CD4-positive, alpha-beta T cell treated with Interleukin-15 for 1 hour (primary cell): ENCODE measurements around the gene MPP1.

Experiments
- DNase-seq: peaks from one replicate; pipeline ENCODE4 v3.0.0-alpha.2; 2020

Gene MPP1

DNA sequence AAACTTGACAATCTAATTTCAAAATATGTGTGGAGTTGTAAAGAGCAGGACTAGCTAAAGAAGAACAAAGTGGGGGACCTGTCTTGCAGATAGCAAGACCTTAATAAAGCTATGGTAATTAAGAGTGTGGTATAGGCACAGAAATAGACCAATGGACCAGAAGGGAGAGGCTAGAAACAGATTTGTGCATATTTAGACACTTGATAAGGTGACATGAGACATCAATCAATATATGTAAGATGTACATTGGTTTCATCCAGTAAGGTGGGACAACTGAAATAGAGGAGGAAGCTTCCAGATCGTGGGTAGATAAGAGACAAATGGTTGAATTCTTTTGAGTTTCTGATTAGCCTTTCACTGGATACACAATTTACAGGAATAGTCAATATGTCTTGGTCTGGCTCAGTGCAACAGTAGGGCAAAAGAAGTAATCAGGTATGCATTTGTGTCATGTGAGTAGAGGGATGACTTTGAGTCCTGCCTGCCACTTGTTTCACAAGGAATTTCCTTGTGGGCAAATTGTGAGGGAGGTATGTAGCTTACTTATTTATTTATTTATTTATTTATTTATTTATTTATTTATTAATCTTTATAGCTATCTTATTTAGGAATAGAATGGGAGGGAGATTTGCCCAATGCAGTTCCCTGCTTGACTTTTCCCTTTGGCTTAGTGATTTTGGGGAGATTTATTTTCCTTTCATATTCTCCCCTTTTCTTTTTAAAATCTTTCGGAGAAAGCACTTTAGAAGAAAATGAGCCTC is 7.2 kb upstream of the MPP1 start:
- no peak for DNase-seq

DNA sequence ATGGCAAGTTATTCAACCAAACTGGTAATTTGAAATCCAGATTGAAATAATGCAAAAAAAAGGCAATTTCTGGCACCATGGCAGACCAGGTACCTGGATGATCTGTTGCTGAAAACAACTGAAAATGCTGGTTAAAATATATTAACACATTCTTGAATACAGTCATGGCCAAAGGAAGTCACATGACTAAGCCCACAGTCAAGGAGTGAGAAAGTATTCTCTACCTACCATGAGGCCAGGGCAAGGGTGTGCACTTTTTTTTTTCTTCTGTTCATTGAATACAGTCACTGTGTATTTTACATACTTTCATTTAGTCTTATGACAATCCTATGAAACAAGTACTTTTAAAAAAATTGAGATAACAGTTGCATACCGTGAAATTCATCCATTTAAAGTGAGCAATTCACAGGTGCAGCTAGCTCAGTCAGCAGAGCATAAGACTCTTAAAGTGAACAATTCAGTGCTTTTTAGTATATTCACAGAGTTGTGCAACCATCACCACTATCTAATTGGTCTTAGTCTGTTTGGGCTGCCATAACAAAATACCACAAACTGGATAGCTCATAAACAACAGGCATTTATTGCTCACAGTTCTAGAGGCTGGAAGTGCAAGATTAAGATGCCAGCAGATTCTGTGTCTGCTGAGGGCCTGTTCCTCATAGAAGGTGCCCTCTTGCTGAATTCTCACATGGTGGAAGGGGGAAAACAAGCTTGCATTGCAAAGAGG is 4.8 kb upstream of the MPP1 start:
- no peak for DNase-seq

- no peak for DNase-seq
Observed at GRCh38 chrX:154806837-154807501, 1.7 kb upstream of the MPP1 start.

GRCh38 chrX:154805696-154806091 is 409 bp upstream of the MPP1 start:
- DNase-seq: no peak

- no peak for DNase-seq
Observed at GRCh38 chrX:154804261-154804956, 876 bp downstream of the MPP1 start.

GRCh38 chrX:154802947-154803346 is 2.3 kb downstream of the MPP1 start:
- DNase-seq: no peak

DNA sequence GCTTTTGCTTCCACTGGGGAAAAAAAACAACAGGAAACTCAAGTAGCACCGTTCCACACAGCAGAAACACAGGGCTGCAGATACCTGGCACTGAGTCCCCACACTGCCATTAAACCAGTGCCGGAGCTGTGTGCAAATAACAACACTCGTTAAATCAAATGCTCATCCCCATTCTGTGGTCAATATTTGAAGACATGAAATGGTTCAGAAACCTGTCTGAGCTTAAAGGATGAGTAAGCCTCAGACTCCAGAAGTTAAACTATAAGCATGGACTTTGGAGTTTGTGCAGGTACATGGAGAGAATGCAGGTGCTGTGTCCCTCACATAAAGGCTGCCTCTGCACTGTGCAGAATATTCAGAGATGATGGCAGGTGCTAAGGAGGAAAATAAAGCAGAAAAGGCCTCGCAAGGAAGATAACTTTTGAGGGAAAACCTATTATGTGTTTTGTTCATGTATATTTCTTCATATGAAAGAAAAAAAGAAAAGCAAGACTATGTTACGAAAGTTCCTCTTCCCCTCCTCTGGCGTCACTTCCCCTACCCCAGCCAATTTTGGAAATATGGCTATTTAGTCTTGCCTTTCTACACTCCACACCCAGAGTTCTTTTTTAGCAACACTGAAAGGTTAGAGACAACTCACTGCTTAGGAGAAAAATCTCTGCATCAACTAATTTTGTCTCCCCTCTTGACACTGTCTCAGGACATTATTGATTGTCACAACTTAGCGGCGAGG is 4.6 kb downstream of the MPP1 start:
- no peak for DNase-seq

DNA sequence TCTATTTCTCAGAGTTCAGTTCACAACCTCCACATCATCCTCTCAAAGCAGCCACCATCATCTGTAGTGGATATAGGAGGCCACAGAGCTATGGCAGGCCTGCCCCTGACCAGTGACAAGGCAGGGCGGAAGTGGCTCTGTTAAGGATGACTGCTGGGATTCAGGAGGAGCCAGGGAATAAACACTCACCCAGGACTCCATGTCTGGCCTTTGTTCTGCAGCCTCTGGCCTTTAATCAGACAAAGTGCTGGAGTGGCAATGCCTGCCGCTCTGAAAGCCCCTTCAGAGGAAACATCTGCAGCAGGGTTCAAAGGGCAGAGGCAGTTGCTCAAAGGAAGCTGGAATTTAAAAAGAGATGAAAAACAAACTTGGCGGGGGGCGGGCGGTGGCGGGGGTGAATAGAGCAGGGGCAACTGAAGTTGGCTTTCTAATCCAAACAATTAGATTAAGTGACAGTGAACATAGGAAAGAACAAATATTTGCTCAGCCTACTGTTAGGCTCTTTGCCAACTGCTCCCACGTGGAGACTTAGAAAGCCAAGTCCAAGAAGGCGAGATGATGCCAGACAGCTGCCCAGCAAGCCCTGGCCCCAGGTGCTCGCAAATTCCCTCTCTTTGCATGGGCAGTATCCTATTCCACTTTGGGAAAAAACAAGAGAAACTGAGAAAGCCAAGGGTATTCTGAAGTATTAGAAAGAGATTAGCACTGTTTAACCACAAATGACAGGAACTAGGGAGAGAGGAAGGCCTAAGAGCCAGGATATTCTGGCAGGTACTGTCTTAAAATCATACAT is 5.5 kb downstream of the MPP1 start:
- no peak for DNase-seq

DNA sequence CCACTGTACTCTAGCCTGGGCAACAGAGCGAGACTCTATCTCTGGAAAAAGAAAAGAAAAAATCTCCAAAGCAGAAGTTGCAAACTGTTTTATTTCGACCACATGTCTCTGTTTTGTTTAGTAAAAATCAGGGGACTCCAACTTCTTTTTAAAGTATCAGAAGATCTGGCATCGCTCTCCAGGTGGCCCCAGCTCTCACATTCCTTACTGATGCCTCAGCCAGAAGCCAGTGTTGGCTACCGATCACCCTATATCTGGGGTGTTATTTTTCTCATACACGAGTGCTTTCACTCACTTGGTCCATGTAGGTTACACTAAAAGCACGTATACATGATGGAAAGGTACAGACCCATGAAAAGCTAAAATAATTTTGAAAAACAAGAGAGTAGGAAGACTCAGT is 8.3 kb downstream of the MPP1 start:
- no peak for DNase-seq

DNA sequence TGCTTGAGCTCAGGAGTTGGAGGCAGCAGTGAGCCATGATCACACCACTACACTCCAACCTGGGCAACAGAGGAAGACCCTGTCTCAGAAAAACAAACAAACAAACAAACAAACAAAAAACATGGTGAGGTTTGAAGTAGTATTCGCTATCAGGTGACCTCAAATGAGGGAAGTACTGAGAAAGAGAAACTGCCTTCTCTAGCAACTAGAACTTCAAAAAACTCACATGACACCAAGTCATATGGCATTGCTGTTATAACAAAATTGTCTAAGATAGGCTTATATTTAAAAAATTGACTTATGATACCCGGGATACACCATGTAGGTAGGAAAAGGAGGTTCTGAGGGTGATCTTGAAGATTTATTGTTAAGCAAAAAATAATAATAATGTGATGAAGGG is 10.3 kb downstream of the MPP1 start:
- no peak for DNase-seq

DNA sequence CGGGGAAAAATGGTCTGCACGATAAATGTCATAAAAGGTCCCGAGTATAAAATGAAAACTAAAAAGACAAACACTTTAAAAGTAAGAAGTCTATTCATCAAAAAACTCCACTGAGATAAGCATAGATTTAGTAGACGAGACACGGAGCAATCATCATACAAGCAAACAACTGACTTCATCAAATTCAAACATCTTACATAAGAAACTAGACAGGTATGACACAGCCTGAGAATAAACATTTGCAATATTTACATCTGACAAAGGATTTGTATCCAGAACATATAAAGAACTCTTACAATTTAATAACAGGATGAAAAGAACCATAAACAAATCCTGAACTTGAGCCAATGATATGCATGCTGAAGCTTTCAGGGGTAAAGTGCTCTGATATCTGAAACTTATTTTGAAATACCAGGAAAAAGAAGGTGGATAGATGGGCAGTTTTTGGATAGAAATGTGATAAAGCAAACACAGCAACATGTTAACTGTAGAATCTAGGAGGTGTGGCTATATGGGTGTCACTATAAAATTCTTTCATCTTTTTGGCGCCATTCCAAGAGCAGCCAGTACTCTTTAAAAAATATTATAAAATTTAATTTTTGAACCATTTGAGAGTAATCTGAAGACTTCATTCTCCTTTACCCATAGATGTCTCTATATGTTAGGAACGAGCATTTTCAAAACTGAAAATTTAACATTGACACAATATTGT is 12.0 kb downstream of the MPP1 start:
- no peak for DNase-seq

- DNase-seq: no peak
Observed at GRCh38 chrX:154791939-154792338, 13.3 kb downstream of the MPP1 start.

- no peak for DNase-seq
Observed at GRCh38 chrX:154791467-154791866, 13.8 kb downstream of the MPP1 start.

- no peak for DNase-seq
Observed at GRCh38 chrX:154785716-154786115, 19.6 kb downstream of the MPP1 start.

- DNase-seq: no peak
Observed at GRCh38 chrX:154784149-154784995, 20.9 kb downstream of the MPP1 start.

DNA sequence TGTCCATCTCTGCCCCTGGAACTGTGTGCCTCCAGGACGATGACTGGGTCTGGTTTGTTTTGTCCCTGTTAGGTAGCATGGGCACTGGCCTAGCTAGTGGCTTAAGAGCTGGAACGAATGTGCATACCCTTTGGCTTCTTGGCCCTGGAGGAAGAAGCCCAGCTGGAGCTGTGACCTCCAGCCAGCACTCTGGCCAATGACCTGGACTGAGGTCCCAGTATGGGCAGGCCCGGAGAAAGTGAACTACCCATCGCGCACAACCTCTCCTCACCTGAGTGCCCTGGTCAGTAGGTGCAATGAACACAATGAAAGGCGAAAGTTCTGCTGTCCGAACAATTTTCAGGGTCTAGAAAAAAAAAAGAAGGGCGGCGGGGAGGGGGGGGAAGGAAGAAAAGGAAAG is 24.3 kb downstream of the MPP1 start:
- no peak for DNase-seq

- DNase-seq: no peak
Observed at GRCh38 chrX:154779261-154779660, 26.0 kb downstream of the MPP1 start.

GRCh38 chrX:154776753-154777152 is 28.5 kb downstream of the MPP1 start:
- DNase-seq: no peak

- DNase-seq: no peak
Observed at GRCh38 chrX:154775419-154776349, 29.6 kb downstream of the MPP1 start.
